CD4-positive, alpha-beta T cell treated with Interleukin-1 beta for 1 hour (primary cell): ENCODE results near the gene NOL4L.

Source experiments
- DNase-seq, 2 donors: peaks; one replicate each; pipeline ENCODE4 v3.0.0-alpha.2; 2020 to 2022

The NOL4L gene

DNA sequence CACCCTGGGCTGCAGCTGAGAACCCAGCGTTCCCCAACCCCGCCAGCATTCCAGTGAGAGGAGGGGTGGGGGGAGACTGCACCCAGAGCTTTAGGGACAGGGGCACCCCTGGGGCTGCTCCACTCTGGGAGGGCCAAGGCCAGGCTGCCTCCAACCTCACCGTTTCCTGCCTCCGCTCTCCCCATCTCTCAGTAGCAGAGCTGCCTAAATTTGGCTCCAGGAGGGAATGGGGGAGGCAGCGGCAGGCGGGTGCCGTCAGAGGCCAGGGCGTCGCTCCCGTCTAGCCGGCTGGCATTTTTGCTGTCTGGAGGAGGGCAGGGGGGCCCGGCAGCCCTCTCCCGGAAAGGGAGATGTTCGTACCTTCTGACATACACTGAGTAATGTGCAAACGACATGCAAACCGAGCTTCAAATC is 46.6 kb downstream of the NOL4L start:
- peak in 1 of 2 donors; percentile 36 for DNase-seq

DNA sequence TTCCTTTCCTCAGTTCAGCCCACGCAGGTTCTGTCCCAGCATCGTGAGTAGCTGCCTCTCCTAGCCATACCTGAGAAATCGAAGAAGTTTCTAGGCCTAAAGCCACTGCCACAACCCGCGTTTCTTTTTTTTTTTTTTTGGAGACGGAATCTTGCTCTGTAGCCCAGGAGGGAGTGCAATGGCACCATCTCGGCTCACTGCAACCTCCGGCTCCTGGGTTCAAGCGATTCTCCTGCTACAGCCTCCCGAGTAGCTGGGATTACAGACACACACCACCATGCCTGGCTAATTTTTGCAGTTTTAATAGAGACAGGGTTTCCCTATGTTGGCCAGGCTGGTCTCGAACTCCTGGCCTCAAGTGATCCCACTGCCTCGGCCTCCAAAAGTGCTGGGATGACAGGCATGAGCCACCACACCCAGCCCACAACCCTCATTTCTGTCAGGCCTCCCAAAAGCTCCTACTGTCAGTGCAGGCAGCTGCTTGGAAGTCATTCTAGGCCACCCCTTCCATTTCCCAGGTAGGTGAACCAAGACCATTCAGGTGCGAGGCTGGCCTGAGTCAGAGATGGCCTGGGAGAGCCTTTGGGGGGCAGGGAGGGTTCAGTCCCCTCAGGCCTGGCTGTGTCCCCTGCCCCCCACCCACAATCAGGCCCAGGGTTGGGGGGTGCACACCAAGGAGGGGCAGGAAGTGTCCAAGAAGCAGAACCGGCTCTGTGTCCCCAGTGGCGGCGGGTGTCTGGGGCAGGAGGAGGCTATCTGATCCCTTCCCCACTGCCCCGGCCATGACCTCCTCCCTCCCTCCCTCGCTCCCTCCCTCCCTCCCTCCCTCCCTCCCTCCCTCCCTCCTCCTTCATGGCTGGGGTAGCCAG is 47.2 kb downstream of the NOL4L start:
- peak in 1 of 2 donors; percentile 15 for DNase-seq

GRCh38 chr20:32536851-32537656 is 48.1 kb downstream of the NOL4L start:
- DNase-seq, result peak; percentile 67 to 72

DNA sequence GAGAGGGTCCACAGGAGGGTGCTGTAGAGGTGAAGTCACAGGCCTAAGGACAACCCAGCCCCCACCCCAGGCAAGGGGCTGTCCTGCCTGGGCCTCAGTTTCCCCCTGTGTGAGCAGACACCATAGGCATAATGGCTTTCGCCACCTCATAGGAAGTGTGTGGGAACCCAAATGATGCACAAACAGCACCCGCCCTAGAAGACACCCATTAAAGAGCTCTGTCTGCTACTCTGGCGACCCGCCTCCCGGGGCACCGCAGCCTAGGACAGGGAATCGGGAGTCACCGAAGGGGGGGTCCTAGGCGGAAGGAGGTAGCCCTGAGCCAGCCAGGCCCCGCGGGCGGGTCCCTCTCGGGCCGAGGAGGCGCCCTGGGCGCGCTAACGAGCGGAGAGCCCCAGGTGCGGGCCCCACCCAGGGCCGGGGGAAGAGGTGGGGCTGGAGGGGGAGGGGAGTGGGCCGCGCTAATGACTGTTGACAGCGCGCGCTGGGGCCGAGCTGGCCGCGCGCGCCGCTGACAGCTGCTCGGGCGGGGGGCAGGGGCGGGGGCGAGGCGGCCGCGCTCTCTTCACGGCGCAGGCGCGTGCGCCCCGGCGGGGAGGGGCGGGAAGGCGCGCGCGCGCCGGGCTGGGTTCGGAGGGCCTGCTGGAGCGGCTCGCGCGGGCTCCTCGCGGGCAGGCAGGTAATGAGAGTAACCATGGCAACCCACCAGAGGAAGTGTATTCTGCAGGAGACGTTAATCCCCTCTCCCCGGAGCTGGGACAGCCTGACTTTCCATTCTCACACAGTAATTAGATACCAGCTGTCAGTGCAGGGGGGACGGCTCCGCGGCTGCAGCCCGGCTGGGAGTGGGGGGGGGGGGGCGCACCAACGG is 48.9 kb downstream of the NOL4L start:
- peak; percentile 87 for DNase-seq

DNA sequence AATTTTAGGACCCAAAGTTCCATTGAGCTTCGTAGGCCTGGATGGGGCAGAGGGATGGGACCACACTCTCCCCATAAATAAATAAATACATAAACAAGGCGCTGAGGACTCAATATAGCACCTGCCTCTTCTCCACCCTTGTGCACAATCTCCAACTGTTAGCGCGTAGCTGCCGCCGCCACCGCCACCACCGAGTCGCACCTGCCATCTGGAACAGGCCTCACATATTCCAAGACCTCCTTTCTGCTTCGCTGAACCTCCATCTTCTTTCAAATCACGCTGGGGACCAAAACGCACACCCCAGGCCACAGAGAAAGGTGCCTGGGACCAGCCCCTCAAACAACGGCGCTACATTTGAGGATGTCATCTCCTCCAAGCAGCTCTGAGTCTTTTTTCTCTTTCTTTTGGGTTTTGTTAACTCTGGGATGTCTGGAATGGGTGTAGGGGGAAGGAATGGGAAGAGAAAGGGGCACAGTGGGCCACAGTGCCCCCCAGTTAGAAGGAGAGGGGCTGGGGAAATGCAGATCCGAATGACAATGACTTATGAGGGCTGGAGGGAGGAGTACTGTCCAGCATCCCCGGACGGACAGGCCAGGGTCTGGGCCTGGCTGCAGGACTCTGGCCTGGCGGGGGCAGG is 49.7 kb downstream of the NOL4L start:
- DNase-seq, result peak in 1 of 2 donors; percentile 34

DNA sequence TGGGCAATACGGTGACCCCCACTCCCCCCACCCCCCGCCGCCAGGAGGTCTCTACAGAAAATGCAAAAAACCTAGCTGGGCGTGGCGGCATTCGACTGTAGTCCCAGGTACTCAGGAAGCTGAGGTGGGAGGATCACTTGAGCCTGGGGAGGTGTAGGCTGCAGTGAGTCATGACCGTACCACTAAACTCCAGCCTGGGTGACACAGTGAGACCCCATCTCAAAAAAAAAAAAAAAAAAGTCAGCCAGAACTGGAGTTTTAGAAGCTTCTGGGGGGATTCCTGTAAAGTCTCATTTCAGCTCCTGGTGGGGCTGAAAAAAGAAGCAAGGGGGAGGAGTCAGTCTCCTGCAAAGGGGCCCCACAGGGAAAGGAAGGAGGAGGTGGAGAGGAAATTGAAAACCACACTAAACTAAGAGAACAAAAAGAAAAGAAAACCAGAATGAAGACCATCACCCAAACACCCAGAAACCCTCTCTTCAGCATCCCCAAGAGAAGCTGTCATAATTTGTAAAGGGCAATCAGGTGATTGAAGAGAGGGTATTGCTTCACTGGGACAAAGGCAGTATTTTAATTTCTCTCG is 50.4 kb downstream of the NOL4L start:
- peak; percentile 64 to 71 for DNase-seq

DNA sequence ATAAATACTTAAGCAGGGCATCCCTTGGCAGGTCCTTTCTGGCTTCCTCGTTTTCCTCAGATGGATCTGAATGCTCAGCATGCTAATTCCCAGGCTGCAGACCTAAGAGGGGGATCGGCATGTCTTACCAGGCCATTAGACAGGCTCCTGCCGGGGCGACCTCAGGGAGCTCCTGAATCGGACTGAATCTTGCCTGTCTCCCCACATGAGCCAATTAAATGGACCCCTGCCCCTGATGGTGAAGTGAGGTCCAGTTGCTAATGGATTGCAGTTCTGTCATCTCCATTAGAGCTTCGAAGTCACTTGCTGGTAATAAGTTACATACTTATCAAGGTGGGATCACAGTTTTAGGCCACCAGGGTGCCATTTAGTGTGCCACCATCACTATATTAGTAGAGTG is 51.4 kb downstream of the NOL4L start:
- DNase-seq, result no peak

GRCh38 chr20:32532246-32532645 is 52.9 kb downstream of the NOL4L start:
- DNase-seq, result no peak

DNA sequence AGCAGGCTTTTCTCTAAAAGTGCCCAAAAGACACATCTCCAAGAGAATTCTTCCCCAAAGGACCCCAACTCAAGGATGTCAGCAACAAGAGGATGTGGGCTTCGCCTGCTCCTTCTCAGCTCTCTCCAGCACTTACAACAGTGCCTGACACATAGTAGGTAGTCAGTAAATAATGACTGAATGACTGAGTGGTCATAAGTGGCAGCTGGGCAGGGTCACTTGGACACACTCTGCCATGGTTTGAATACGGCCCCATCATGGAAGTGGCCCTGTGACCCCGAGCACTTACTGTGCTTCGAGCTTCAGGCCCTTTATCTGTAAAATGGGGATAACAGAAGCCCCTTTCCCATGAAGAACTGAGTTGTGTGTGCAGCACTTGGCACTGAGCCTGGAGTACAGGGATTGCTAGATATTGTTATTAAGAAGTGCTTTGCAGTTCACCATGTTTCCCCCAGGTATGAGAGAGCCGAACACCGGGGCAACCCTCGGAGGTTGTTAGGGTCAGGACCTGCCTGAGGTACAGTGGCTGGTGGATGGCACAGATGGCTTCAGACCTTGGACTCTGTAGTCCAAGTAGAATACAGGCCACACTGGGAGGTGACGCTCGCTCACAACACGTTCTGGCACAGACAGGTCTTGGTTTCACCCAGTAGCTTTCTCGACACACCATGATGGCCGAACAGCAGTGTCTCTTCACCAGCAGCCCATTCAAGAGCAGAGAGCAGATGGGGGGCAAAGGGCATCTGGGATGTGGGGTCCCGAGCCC is 56.0 kb downstream of the NOL4L start:
- no peak for DNase-seq

- no peak for DNase-seq
These were observed 56.8 kb downstream of the NOL4L start for GRCh38 chr20:32528171-32528891.

- DNase-seq, result no peak
These were observed 57.6 kb downstream of the NOL4L start for GRCh38 chr20:32527447-32528055.

DNA sequence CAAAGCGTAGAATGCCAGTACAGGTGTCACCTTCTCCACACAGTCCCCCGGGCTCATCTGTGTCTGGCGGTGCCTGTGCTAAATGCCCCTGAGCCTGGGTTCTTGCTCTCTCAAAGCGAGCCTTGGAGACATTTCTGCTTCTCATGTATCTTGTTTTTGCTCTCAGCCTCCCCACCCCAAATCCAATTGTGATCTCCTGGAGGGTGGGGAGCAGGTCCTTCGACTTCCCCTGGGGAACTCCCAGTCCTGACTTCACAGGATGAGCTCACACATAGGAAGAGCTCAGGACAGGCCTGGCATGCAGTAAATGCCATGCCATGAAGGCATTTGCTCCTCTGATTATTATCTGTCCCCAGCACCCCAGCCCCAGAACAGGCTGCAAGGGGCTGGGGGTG is 58.1 kb downstream of the NOL4L start:
- DNase-seq, result no peak

DNA sequence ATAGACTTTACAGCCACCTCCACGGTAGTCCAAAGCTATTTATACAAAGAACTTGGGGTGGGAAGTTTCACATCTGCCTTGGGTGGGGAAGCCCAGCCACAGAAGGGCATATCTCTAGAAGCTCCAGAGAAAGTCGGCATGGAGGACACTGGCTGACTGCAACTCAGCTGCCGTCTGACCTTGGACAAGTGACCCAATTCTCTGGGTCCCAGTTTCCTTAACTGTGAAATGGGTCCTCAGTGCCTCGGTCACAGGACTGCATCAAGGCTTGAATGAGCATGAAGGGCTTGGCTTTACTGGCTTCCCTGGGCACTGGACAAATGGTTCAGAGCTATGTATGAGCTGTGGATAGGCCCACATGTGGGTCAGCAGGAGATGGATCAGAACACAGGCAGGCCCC is 58.6 kb downstream of the NOL4L start:
- no peak for DNase-seq

- DNase-seq, result no peak
These were observed 59.0 kb downstream of the NOL4L start for GRCh38 chr20:32526125-32526524.

- no peak for DNase-seq
These were observed 60.2 kb downstream of the NOL4L start for GRCh38 chr20:32524829-32525501.

DNA sequence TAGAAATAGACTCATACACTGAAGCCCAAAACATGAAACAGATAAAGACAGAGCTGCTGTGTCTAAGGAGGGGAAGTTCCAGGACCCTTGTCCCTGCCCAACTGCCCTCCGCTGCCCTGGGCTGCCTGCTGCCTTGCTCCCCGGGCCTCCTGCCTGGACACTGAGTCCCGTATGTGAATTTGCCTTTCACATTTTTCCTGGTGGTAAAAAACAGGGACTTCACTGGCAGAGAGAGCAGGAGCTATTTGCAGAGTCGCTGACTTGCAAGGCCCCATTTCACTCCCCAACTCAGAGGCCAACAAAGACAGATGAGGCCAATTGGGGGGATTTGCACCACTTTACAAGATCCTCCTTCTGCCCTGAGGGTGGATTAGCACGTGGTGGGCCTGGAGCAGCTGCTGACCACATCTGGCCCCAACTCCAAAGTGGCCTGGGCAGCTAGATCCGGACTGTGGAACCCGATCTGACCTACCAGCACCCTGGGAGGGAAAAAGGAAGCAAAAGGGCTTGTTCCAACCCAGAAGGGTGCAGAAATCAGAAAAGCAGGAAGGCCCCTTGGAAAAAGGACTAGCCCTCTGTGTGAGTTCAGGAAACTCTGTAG is 61.4 kb downstream of the NOL4L start:
- DNase-seq, result no peak

DNA sequence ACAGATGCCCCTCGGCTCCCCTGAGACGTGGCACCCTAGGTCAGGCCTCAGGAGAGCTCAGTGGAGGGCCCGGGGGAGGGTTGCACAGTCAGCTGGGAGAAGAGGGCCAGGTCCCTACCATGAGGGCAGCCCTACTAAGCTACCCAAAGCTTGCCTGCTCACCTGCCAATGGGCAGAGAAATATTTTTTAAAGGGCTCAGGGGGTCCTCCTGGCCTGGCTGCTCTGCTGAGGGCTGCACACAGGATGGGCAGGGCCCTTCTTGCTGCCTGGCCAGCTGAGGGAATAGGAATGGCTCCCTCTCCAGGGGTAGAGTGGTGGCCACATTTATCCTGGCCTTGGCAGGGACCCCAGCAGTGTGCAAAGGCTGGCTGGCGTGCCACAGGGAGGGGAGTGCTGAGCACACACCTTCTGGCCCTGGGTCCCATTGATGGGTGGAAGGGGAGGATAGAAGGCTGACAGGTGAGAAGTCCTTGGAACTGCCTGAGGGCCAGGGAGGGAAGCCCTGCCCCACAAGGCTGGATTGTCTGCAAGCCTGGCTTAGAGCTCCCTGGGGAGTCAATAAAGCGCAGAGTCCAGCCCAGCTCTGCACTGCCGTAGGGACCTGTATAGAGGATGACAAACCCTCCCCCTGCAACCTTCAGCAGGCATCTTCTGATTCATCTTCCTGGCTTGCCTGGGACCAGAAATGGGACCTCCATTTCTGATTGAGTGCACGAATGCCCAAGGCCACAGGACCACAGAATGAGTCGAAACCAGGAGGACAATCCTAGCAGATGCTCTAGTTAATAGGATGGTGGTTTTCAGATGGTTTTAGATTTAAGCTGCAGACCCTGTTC is 62.1 kb downstream of the NOL4L start:
- no peak for DNase-seq

DNA sequence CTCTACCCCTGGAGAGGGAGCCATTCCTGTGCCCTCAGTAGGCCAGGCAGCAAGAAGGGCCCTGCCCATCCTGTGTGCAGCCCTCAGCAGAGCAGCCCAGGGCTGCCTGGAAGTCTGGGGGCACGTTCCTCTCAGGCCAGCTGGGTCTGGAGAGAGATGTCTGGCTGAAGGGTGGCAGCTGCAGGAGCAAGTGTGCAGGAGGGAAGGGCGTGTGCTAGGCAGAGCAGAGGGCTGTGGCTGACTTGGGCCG is 62.7 kb downstream of the NOL4L start:
- DNase-seq, result no peak
